ENCODE results near the gene AKAP6.

GRCh38 chr14:32524609-32525375, 195.7 kb downstream of the AKAP6 start:
- TF ChIP-seq CTCF (conservative IDR thresholded peaks at IDR 0.05) = no peak
- TF ChIP-seq ZFX (IDR thresholded peaks at IDR 0.05) = no peak
